HG02852 (cell line): ENCODE data around the gene AIF1L.
"Not testable (repeated sequence)": the region's sequence is repeated elsewhere in the genome, so short reads cannot be mapped to it uniquely, and the experiment has no call there.

ENCODE experiments used
- ATAC-seq: cut with Tn5 transposase; IDR thresholded peaks from one replicate; pipeline ENCODE4 v1.9.1; 2021; ENCODE audit warnings: mild to moderate bottlenecking, moderate library complexity; ENCODE audit not compliant: unreplicated experiment

AIF1L gene

GRCh38 chr9:131117762-131118145 lies 21.4 kb downstream of the AIF1L start:
- ATAC-seq, result no peak

GRCh38 chr9:131119600-131119999 lies 23.3 kb downstream of the AIF1L start:
- no peak for ATAC-seq

GRCh38 chr9:131120620-131121228 lies 24.4 kb downstream of the AIF1L start:
- ATAC-seq, result no peak

GRCh38 chr9:131121346-131121745 lies 25.0 kb downstream of the AIF1L start:
- no peak for ATAC-seq

- ATAC-seq, result no peak
These were observed 25.8 kb downstream of the AIF1L start for GRCh38 chr9:131122158-131122557.

- ATAC-seq, result no peak
These were observed 28.6 kb downstream of the AIF1L start for GRCh38 chr9:131125038-131125287.

- ATAC-seq, result peak; percentile 96
These were observed 29.1 kb downstream of the AIF1L start, which contains the start of gene NUP214 for GRCh38 chr9:131125288-131126058. Gene NUP214, plus strand, starts transcription at chr9:131125586. Its CDS starts 119 bp downstream, at chr9:131125705.

- no peak for ATAC-seq
These were observed 29.7 kb downstream of the AIF1L start for GRCh38 chr9:131126059-131126426.

- no peak for ATAC-seq
These were observed 32.9 kb downstream of the AIF1L start for GRCh38 chr9:131129183-131129582.

- ATAC-seq, result no peak
These were observed 42.3 kb downstream of the AIF1L start for GRCh38 chr9:131138676-131139075.

- ATAC-seq, result no peak
These were observed 43.8 kb downstream of the AIF1L start for GRCh38 chr9:131140112-131140511.

- ATAC-seq, result no peak
These were observed 44.2 kb downstream of the AIF1L start for GRCh38 chr9:131140550-131140949.

- ATAC-seq, result no peak
These were observed 45.8 kb downstream of the AIF1L start for GRCh38 chr9:131142160-131142559.

GRCh38 chr9:131144201-131144600 lies 47.9 kb downstream of the AIF1L start:
- ATAC-seq, result no peak

- ATAC-seq, result no peak
These were observed 48.9 kb downstream of the AIF1L start for GRCh38 chr9:131145245-131145644.

- ATAC-seq, result no peak
These were observed 49.9 kb downstream of the AIF1L start for GRCh38 chr9:131146186-131146585.

GRCh38 chr9:131148276-131148675 lies 51.9 kb downstream of the AIF1L start:
- ATAC-seq, result no peak

GRCh38 chr9:131148966-131149687 lies 52.8 kb downstream of the AIF1L start:
- ATAC-seq, result no peak

- no peak for ATAC-seq
These were observed 53.3 kb downstream of the AIF1L start for GRCh38 chr9:131149688-131150053.

- no peak for ATAC-seq
These were observed 57.3 kb downstream of the AIF1L start for GRCh38 chr9:131153595-131153994.

GRCh38 chr9:131158673-131159072 lies 62.3 kb downstream of the AIF1L start:
- ATAC-seq, result not testable (repeated sequence)

GRCh38 chr9:131160416-131161112 lies 64.2 kb downstream of the AIF1L start:
- ATAC-seq, result no peak
